MCF 10A (cell line): ENCODE measurements around the gene WDR18. TPM values are rescaled to one million over a fixed set of nuclear protein-coding genes. Genes with fewer than 3 reads are reported as not detected.

Source experiments
- BruUV-seq: library from RNA; stranded (reverse); fragments of 400-500 nt; replicated peaks from 2 replicates; lab custom pipeline; 2021; lab: Mats Ljungman, UMichigan
- CTCF ChIA-PET: fragments of 300-600 bp; sonication (Branson Sonifier 250); formaldehyde crosslinking; extraction: SDS; loops from one replicate; lab custom pipeline; 2021; ENCODE audit warnings: antibody characterized with exemption, inconsistent platforms; lab: Yijun Ruan, JAX
- POLR2A ChIA-PET: fragments of 300-600, 350-650 bp; sonication (Branson Sonifier 250); formaldehyde crosslinking; extraction: SDS; loops from one replicate; lab custom pipeline; 2020; ENCODE audit warnings: antibody characterized with exemption, inconsistent platforms; lab: Yijun Ruan, JAX
- DNase-seq: peaks from one replicate; pipeline ENCODE4 v3.0.0-alpha.2; 2018; ENCODE audit not compliant: unreplicated experiment
- H3K27ac Mint-ChIP-seq: one replicate; pipeline ENCODE4 v1.8.0; 2022; ENCODE audit warnings: mild to moderate bottlenecking, low read depth, mixed read lengths; ENCODE audit not compliant: unreplicated experiment
- H3K27me3 Mint-ChIP-seq: one replicate; pipeline ENCODE4 v1.8.0; 2022; ENCODE audit warnings: mixed read lengths; ENCODE audit not compliant: insufficient read depth, unreplicated experiment
- H3K36me3 Mint-ChIP-seq: one replicate; pipeline ENCODE4 v1.8.0; 2022; ENCODE audit warnings: mild to moderate bottlenecking, moderate library complexity, mixed read lengths; ENCODE audit not compliant: insufficient read depth, unreplicated experiment
- H3K4me1 Mint-ChIP-seq: one replicate; pipeline ENCODE4 v1.8.0; 2022; ENCODE audit warnings: mixed read lengths; ENCODE audit not compliant: insufficient read depth, unreplicated experiment
- H3K4me3 Mint-ChIP-seq: one replicate; pipeline ENCODE4 v1.8.0; 2022; ENCODE audit warnings: mild to moderate bottlenecking, moderate library complexity, mixed read lengths; ENCODE audit not compliant: unreplicated experiment
- H3K9me3 Mint-ChIP-seq: one replicate; pipeline ENCODE4 v1.8.0; 2022; ENCODE audit warnings: mixed read lengths; ENCODE audit not compliant: unreplicated experiment
- intact Hi-C: fragments of 100-400 bp; cut with micrococcal nuclease; formaldehyde crosslinking; loops from 2 replicates; pipeline ENCODE4 v1.14.1; 2022
- total RNA-seq: library from RNA; stranded (reverse); gene quantifications from 2 replicates; pipeline ENCODE4 v1.2.3, GENCODE V29; 2022
- TF ChIP-seq, protein P1 (sequence below): fragments of 200-600 bp; IDR thresholded peaks from one replicate; pipeline ENCODE4 v1.8.0; 2022; ENCODE audit warnings: antibody characterized with exemption, mild to moderate bottlenecking; ENCODE audit not compliant: unreplicated experiment

WDR18 gene
- total RNA-seq, 1 experiment from 2014 or later = 96.7 TPM

DNA sequence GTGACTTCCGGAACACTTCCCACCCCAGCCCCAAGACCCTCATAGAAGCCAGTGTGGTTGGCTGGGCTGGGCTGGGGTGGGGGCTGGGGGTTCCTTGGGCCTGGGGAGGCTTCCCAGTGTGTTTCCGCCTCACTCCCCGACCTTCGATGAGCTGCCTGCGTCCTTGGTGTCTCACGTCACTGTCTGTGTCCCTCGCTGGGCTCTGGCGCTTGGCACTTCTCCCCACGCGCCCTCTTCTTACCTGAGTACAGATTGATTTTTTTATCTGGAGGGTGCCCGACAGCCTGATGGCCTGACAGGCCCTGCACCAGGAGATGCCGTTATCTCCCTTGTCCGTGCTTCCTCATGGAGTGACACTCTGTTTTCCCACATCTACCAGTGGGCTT lies 8.5 kb downstream of the WDR18 start:
- Mint-ChIP-seq H3K4me1 (peaks cover 6% of the 10 kb centered on the region), H3K36me3 (peaks cover 36% of the 10 kb centered on the region), H3K9me3 (no peaks in the 10 kb centered on the region), H3K27ac (no peak overlapping the region), H3K27me3 (no peaks in the 10 kb centered on the region), H3K4me3 (no peak overlapping the region)
- ChIA-PET POLR2A (interaction anchor here (0.6 to 1.0 kb wide), 2 partner anchors 8 to 201 kb away, joined by 3 read pairs; partner anchors contain the start of gene WDR18), CTCF (no interaction called here)
- no TSS peak for BruUV-seq
- TF ChIP-seq, protein P1, sequence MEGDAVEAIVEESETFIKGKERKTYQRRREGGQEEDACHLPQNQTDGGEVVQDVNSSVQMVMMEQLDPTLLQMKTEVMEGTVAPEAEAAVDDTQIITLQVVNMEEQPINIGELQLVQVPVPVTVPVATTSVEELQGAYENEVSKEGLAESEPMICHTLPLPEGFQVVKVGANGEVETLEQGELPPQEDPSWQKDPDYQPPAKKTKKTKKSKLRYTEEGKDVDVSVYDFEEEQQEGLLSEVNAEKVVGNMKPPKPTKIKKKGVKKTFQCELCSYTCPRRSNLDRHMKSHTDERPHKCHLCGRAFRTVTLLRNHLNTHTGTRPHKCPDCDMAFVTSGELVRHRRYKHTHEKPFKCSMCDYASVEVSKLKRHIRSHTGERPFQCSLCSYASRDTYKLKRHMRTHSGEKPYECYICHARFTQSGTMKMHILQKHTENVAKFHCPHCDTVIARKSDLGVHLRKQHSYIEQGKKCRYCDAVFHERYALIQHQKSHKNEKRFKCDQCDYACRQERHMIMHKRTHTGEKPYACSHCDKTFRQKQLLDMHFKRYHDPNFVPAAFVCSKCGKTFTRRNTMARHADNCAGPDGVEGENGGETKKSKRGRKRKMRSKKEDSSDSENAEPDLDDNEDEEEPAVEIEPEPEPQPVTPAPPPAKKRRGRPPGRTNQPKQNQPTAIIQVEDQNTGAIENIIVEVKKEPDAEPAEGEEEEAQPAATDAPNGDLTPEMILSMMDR = no peak
- intact Hi-C loops = no loop called here
- DNase-seq = no peak

- ChIA-PET POLR2A (interaction anchor here (1.0 kb wide), 1 partner anchor 9 kb away, joined by 3 read pairs; the partner anchor contains the start of gene WDR18), CTCF (no interaction called here)
- Mint-ChIP-seq H3K36me3 (peaks cover 29% of the 10 kb centered on the region), H3K4me3 (no peak overlapping the region), H3K27me3 (peaks cover 5% of the 10 kb centered on the region), H3K4me1 (peaks cover 6% of the 10 kb centered on the region), H3K27ac (no peak overlapping the region), H3K9me3 (no peaks in the 10 kb centered on the region)
- no peak for DNase-seq
- intact Hi-C loops = no loop called here
- no TSS peak for BruUV-seq
- TF ChIP-seq, protein P1 = no peak
These were observed 9.3 kb downstream of the WDR18 start for GRCh38 chr19:993361-993830.

DNA sequence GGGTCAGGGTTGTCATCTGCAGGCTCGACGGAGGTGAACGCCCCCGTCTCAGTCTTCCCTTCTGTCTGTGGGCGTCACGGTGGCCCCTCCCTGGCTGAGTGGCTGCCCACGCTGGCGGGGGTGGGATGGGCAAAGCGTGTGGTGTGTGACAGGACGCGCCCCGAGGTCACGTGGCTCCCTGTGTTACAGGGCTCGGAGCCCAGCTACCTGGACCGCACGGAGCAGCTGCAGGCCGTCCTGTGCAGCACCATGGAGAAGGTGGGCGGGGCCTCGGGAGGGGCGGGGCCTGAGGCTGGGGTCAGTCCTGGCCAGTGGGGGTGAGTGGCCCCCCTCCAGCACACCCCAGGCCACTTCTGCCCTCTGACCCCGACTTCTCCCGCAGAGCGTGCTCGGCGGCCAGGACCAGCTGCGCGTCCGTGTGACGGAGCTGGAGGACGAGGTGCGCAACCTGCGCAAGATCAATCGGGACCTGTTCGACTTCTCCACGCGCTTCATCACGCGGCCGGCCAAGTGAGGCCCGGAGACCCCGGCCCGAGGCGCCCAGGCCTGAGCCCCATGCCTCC lies 9.8 kb downstream of the WDR18 start:
- H3K4me3 Mint-ChIP-seq = no peak overlapping the region
- peaks cover 6% of the 10 kb centered on the region for H3K4me1 Mint-ChIP-seq
- ChIA-PET CTCF (no interaction called here), POLR2A (no interaction called here)
- intact Hi-C loops = no loop called here
- no TSS peak for BruUV-seq
- H3K9me3 Mint-ChIP-seq = no peaks in the 10 kb centered on the region
- H3K27me3 Mint-ChIP-seq = peaks cover 10% of the 10 kb centered on the region
- H3K27ac Mint-ChIP-seq = no peak overlapping the region
- H3K36me3 Mint-ChIP-seq = peaks cover 24% of the 10 kb centered on the region
- TF ChIP-seq, protein P1 = no peak
- no peak for DNase-seq

DNA sequence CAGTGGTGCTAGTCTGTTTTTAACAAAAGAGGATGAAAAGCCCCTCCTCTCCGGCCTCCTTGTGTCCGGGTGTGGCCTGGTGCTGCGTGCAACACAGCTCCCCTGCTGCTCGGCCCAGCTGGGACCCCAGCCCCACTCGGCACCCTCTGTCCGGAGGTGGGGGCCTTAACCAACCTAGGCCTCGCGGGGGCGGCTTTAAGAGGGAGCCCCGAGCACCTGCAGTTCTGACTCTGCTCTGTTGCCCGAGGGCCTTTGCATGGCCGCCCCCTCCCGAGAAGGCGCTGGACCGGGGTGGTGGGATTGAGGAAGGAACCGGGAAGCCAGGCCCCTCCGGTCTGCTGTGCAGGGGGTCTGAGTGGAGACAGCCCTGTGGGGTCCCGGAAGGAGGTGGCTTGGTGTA lies 10.4 kb downstream of the WDR18 start:
- H3K27me3 Mint-ChIP-seq = peaks cover 16% of the 10 kb centered on the region
- CTCF ChIA-PET = no interaction called here
- intact Hi-C loops = no loop called here
- H3K4me1 Mint-ChIP-seq = peaks cover 6% of the 10 kb centered on the region
- H3K4me3 Mint-ChIP-seq = no peak overlapping the region
- peaks cover 23% of the 10 kb centered on the region for H3K36me3 Mint-ChIP-seq
- no TSS peak for BruUV-seq
- no peak overlapping the region for H3K27ac Mint-ChIP-seq
- no peak for DNase-seq
- H3K9me3 Mint-ChIP-seq = no peaks in the 10 kb centered on the region
- POLR2A ChIA-PET = no interaction called here
- TF ChIP-seq, protein P1 = no peak
